ENCODE measurements around the gene ADA. TPM values are rescaled to one million over a fixed set of nuclear protein-coding genes. Genes with fewer than 3 reads are reported as not detected.

Gene ADA
- polyA plus RNA-seq, 1 of the 3 experiments (the other 2 are of a cell fraction) = 25.7 TPM

- H4K20me1 ChIP-seq (ENCODE audit: insufficient read depth) = no peaks in the 10 kb centered on the region
- ChIA-PET POLR2A (no interaction called here), CTCF (interaction anchor here (0.9 to 3.6 kb wide), 5 partner anchors 11 to 171 kb away, joined by 3 to 19 read pairs (median 4); no protein-coding TSS in a partner anchor)
- WGBS (ENCODE audit: low lambda C conversion rate) = 88% methylated on average over 2 of the region's 3 CpGs
- H3K9me2 ChIP-seq = no peaks in the 10 kb centered on the region
- no peak overlapping the region; a peak in 1 of 4 replicates for H3K27ac ChIP-seq (ENCODE audit: low read depth in 2 of 2, low read length in 1 of 2)
- no peak for TF ChIP-seq FOXM1 (IDR thresholded peaks at IDR 0.05; ENCODE audit: low read depth)
- no peak for TF ChIP-seq FOSL2 (IDR thresholded peaks at IDR 0.05; ENCODE audit: borderline replicate concordance, low read depth)
- no peak for TF ChIP-seq POLR2AphosphoS5 (IDR thresholded peaks at IDR 0.05; ENCODE audit: low read depth, low read length)
- TF ChIP-seq ZBTB33 (IDR thresholded peaks at IDR 0.05; ENCODE audit: borderline replicate concordance, low read depth) = no peak
- TF ChIP-seq RAD21 (IDR thresholded peaks at IDR 0.05; ENCODE audit: low read length) = no peak
- H3K27me3 ChIP-seq (ENCODE audit: insufficient read depth) = no peaks in the 10 kb centered on the region
- no peak overlapping the region for H3K9ac ChIP-seq
- H3K4me2 ChIP-seq = no peak overlapping the region
- no peaks in the 10 kb centered on the region for H3K36me3 ChIP-seq (replicated peaks in 1 of 2; ENCODE audit: control insufficient read depth in 1 of 2, insufficient read depth in 2 of 2, low read length in 1 of 2)
- no peaks in the 10 kb centered on the region for H3K9me3 ChIP-seq
- H2AFZ ChIP-seq (ENCODE audit: low read depth) = no peak overlapping the region
- H3F3A ChIP-seq (replicated peaks; ENCODE audit: insufficient read depth) = peaks cover 27% of the 10 kb centered on the region
- H3K4me1 ChIP-seq (ENCODE audit: control insufficient read depth in 1 of 2, insufficient read depth in 2 of 2, low read depth in 1 of 2, low read length in 1 of 2) = peaks cover 13 to 19% of the 10 kb centered on the region in 2 experiments; a peak in 3 of 4 replicates
- DNase-seq = no peak
- no peak overlapping the region for H3K4me3 ChIP-seq (ENCODE audit: low read depth in 2 of 2, low read length in 1 of 2)
- no peaks in the 10 kb centered on the region for H3K79me2 ChIP-seq (ENCODE audit: insufficient read depth)
Measured at GRCh38 chr20:44696315-44696714, 44.8 kb upstream of the ADA start.

- H3K4me3 ChIP-seq (ENCODE audit: low read depth in 2 of 2, low read length in 1 of 2) = no peak overlapping the region
- DNase-seq = no peak
- H3K9me2 ChIP-seq = no peaks in the 10 kb centered on the region
- TF ChIP-seq TCF12 (IDR thresholded peaks at IDR 0.05) (peak; percentile 27; the same call in 1 of the 2 replicates), MXI1 (IDR thresholded peaks at IDR 0.05; ENCODE audit: low read depth, low read length) (no peak), FOXJ3 (CRISPR knock-in tag; IDR thresholded peaks at IDR 0.05) (no peak)
- H3K27ac ChIP-seq (ENCODE audit: low read depth in 2 of 2, low read length in 1 of 2) = peak overlapping the region; percentile 39 to 56; a peak in 3 of 4 replicates
- no peaks in the 10 kb centered on the region for H3K9me3 ChIP-seq
- H3K79me2 ChIP-seq (ENCODE audit: insufficient read depth) = no peaks in the 10 kb centered on the region
- ChIA-PET CTCF (interaction anchor here (0.9 to 3.6 kb wide), 3 partner anchors 11 to 171 kb away, joined by 3 to 19 read pairs (median 6); no protein-coding TSS in a partner anchor), POLR2A (no interaction called here)
- no peaks in the 10 kb centered on the region for H3K27me3 ChIP-seq (ENCODE audit: insufficient read depth)
- H3K4me2 ChIP-seq = no peak overlapping the region; the same call in 1 of the 2 replicates
- peaks cover 27% of the 10 kb centered on the region for H3F3A ChIP-seq (replicated peaks; ENCODE audit: insufficient read depth)
- H3K36me3 ChIP-seq (replicated peaks in 1 of 2; ENCODE audit: control insufficient read depth in 1 of 2, insufficient read depth in 2 of 2, low read length in 1 of 2) = no peaks in the 10 kb centered on the region
- H2AFZ ChIP-seq (ENCODE audit: low read depth) = peak overlapping the region; percentile 23; the same call in 1 of the 2 replicates
- H3K9ac ChIP-seq = no peak overlapping the region
- no peaks in the 10 kb centered on the region for H4K20me1 ChIP-seq (ENCODE audit: insufficient read depth)
- H3K4me1 ChIP-seq (ENCODE audit: control insufficient read depth in 1 of 2, insufficient read depth in 2 of 2, low read depth in 1 of 2, low read length in 1 of 2) = peaks cover 14 to 19% of the 10 kb centered on the region in 2 experiments; a peak in 3 of 4 replicates
Measured at GRCh38 chr20:44695674-44696300, 44.3 kb upstream of the ADA start.

GRCh38 chr20:44695295-44695673 is 43.8 kb upstream of the ADA start:
- H3K4me2 ChIP-seq = no peak overlapping the region; the same call in 1 of the 2 replicates
- 72% methylated on average over 2 of the region's 2 CpGs for WGBS (ENCODE audit: low lambda C conversion rate)
- TF ChIP-seq RCOR1 (IDR thresholded peaks at IDR 0.05; ENCODE audit: low read length) = no peak
- TF ChIP-seq MXI1 (IDR thresholded peaks at IDR 0.05; ENCODE audit: low read depth, low read length) = no peak
- TF ChIP-seq SMC3 (IDR thresholded peaks at IDR 0.05; ENCODE audit: low read depth, low read length) = no peak
- no peak for TF ChIP-seq ELF1 (IDR thresholded peaks at IDR 0.05)
- H3K79me2 ChIP-seq (ENCODE audit: insufficient read depth) = no peaks in the 10 kb centered on the region
- DNase-seq = no peak
- H2AFZ ChIP-seq (ENCODE audit: low read depth) = peak overlapping the region; percentile 23; the same call in 1 of the 2 replicates
- H3K9ac ChIP-seq = no peak overlapping the region
- H3K4me1 ChIP-seq (ENCODE audit: control insufficient read depth in 1 of 2, insufficient read depth in 2 of 2, low read depth in 1 of 2, low read length in 1 of 2) = peaks cover 11 to 19% of the 10 kb centered on the region in 2 experiments; a peak in 3 of 4 replicates
- CTCF ChIA-PET = interaction anchor here (3.6 kb wide), 1 partner anchor 10 kb away, joined by 19 read pairs; no protein-coding TSS in a partner anchor
- H3K36me3 ChIP-seq (replicated peaks in 1 of 2; ENCODE audit: control insufficient read depth in 1 of 2, insufficient read depth in 2 of 2, low read length in 1 of 2) = no peaks in the 10 kb centered on the region
- no peak overlapping the region for H3K4me3 ChIP-seq (ENCODE audit: low read depth in 2 of 2, low read length in 1 of 2)
- peaks cover 27% of the 10 kb centered on the region for H3F3A ChIP-seq (replicated peaks; ENCODE audit: insufficient read depth)
- peak overlapping the region; percentile 39 to 56; a peak in 3 of 4 replicates for H3K27ac ChIP-seq (ENCODE audit: low read depth in 2 of 2, low read length in 1 of 2)
- H3K9me3 ChIP-seq = no peaks in the 10 kb centered on the region
- no peaks in the 10 kb centered on the region for H4K20me1 ChIP-seq (ENCODE audit: insufficient read depth)
- no peaks in the 10 kb centered on the region for H3K27me3 ChIP-seq (ENCODE audit: insufficient read depth)
- POLR2A ChIA-PET = no interaction called here
- H3K9me2 ChIP-seq = no peaks in the 10 kb centered on the region

Data from SK-N-SH (cell line).